GM19468 (cell line): ENCODE results near the gene HEG1.

Experiments
- ATAC-seq: cut with Tn5 transposase; IDR thresholded peaks from one replicate; pipeline ENCODE4 v1.9.1; 2021; ENCODE audit warnings: mild to moderate bottlenecking, moderate library complexity, moderate number of reproducible peaks; ENCODE audit not compliant: unreplicated experiment; ENCODE audit errors: extremely low read depth

The HEG1 gene

GRCh38 chr3:125069968-125070745 lies 14.4 kb upstream of the HEG1 start:
- ATAC-seq: no peak

GRCh38 chr3:125069452-125069851 lies 13.7 kb upstream of the HEG1 start:
- ATAC-seq: no peak

- no peak for ATAC-seq
Observed at GRCh38 chr3:125068265-125068664, 12.5 kb upstream of the HEG1 start.

- no peak for ATAC-seq
Observed at GRCh38 chr3:125067225-125067624, 11.4 kb upstream of the HEG1 start.

- ATAC-seq: no peak
Observed at GRCh38 chr3:125062904-125063618, 7.3 kb upstream of the HEG1 start.

- no peak for ATAC-seq
Observed at GRCh38 chr3:125061646-125062045, 5.8 kb upstream of the HEG1 start.

GRCh38 chr3:125061170-125061569 lies 5.4 kb upstream of the HEG1 start:
- no peak for ATAC-seq

- ATAC-seq: no peak
Observed at GRCh38 chr3:125059488-125060245, 3.9 kb upstream of the HEG1 start.

- no peak for ATAC-seq
Observed at GRCh38 chr3:125058959-125059358, 3.2 kb upstream of the HEG1 start.

GRCh38 chr3:125058529-125058928 lies 2.7 kb upstream of the HEG1 start:
- ATAC-seq: no peak

- ATAC-seq: no peak
Observed at GRCh38 chr3:125057186-125057850, 1.5 kb upstream of the HEG1 start.

- no peak for ATAC-seq
Observed at GRCh38 chr3:125055331-125055912, 375 bp downstream of the HEG1 start.

- no peak for ATAC-seq
Observed at GRCh38 chr3:125054449-125055329, 1.1 kb downstream of the HEG1 start.

- no peak for ATAC-seq
Observed at GRCh38 chr3:125054062-125054448, 1.7 kb downstream of the HEG1 start.

GRCh38 chr3:125053304-125053699 lies 2.5 kb downstream of the HEG1 start:
- no peak for ATAC-seq

GRCh38 chr3:125052624-125053303 lies 3.0 kb downstream of the HEG1 start:
- ATAC-seq: no peak

GRCh38 chr3:125051715-125052581 lies 3.8 kb downstream of the HEG1 start:
- ATAC-seq: no peak

- ATAC-seq: no peak
Observed at GRCh38 chr3:125051205-125051604, 4.6 kb downstream of the HEG1 start.
